GM21786 (cell line): ENCODE data around the gene COPS3.

Experiments
- ATAC-seq: cut with Tn5 transposase; IDR thresholded peaks from one replicate; pipeline ENCODE4 v1.9.1; 2021; ENCODE audit not compliant: unreplicated experiment

The COPS3 gene

GRCh38 chr17:17196776-17197175 lies 84.3 kb downstream of the COPS3 start:
- no peak for ATAC-seq
